Smooth muscle cell (in vitro differentiated cells): ENCODE data around the gene CHURC1. TPM values are rescaled to one million over a fixed set of nuclear protein-coding genes. Genes with fewer than 3 reads are reported as not detected.

Source experiments
- DNase-seq: peaks from one replicate; lab custom pipeline; 2025; ENCODE audit not compliant: unreplicated experiment; lab: John Stamatoyannopoulos, UW
- H2AFZ ChIP-seq: fragments of 200-600 bp; sonication (generic); 2 replicates; pipeline ENCODE4 v1.6.0; 2016; ENCODE audit warnings: antibody characterized with exemption, low read depth, mild to moderate bottlenecking
- H3F3A ChIP-seq: fragments of 200-600 bp; sonication (generic); 2 replicates; pipeline ENCODE4 v1.6.0; 2017; ENCODE audit warnings: antibody characterized with exemption, low read depth
- H3K27ac ChIP-seq: fragments of 200-600 bp; sonication (generic); 2 replicates; pipeline ENCODE4 v1.5.1; 2016; ENCODE audit warnings: low read depth, mild to moderate bottlenecking
- H3K27me3 ChIP-seq: fragments of 200-600 bp; sonication (generic); 2 replicates; pipeline ENCODE4 v1.6.1; 2016; ENCODE audit warnings: low read depth, mild to moderate bottlenecking
- H3K36me3 ChIP-seq: fragments of 200-600 bp; sonication (generic); 2 replicates; pipeline ENCODE4 v1.5.1; 2016; ENCODE audit warnings: low read depth
- H3K4me1 ChIP-seq: fragments of 200-600 bp; sonication (generic); 2 replicates; pipeline ENCODE4 v1.5.1; 2016; ENCODE audit warnings: low read depth
- H3K4me2 ChIP-seq: fragments of 200-600 bp; sonication (generic); 2 replicates; pipeline ENCODE4 v1.6.0; 2016; ENCODE audit warnings: mild to moderate bottlenecking
- H3K4me3 ChIP-seq: fragments of 200-600 bp; sonication (generic); 2 replicates; pipeline ENCODE4 v1.5.1; 2016; ENCODE audit warnings: mild to moderate bottlenecking
- H3K79me2 ChIP-seq: fragments of 200-600 bp; sonication (generic); 2 replicates; pipeline ENCODE4 v1.6.0; 2016; ENCODE audit warnings: low read depth, mild to moderate bottlenecking
- H3K9ac ChIP-seq: fragments of 200-600 bp; sonication (generic); 2 replicates; pipeline ENCODE4 v1.6.0; 2016; ENCODE audit warnings: low read depth
- H3K9me3 ChIP-seq: fragments of 200-600 bp; sonication (generic); replicated peaks from 2 replicates; pipeline ENCODE4 v1.5.1; 2016; ENCODE audit warnings: low read depth
- H4K20me1 ChIP-seq: fragments of 200-600 bp; sonication (generic); 2 replicates; pipeline ENCODE4 v1.6.0; 2016; ENCODE audit warnings: low read depth
- WGBS: methylation state at CpG from one replicate; pipeline ENCODE4 v1.1.7; 2016; ENCODE audit warnings: low lambda C conversion rate; 5-methylcytosine and 5-hydroxymethylcytosine counted together
- polyA plus RNA-seq: library from polyadenylated mRNA; unstranded; fragments of >200 nt; fragmentation: Nextera tagmentation; extraction: Ambion mirVana; gene quantifications from 2 replicates; pipeline ENCODE4 v1.2.1, GENCODE V29; 2016
- total RNA-seq: library from RNA; depleted of rRNA; stranded (reverse); fragments of >200 nt; gene quantifications from 2 replicates; pipeline ENCODE4 v1.2.3, GENCODE V29; 2014
- TF ChIP-seq, protein P1 (sequence below): fragments of 200-600 bp; sonication (generic); IDR thresholded peaks from 2 replicates; pipeline ENCODE4 v1.5.1; 2017; ENCODE audit warnings: borderline replicate concordance, mild to moderate bottlenecking, antibody characterized with exemption; ENCODE audit not compliant: insufficient read depth, poor library complexity, severe bottlenecking

The CHURC1 gene
- total and polyA plus RNA-seq, 2 experiments from 2014 or later = 48.8 to 102 TPM

DNA sequence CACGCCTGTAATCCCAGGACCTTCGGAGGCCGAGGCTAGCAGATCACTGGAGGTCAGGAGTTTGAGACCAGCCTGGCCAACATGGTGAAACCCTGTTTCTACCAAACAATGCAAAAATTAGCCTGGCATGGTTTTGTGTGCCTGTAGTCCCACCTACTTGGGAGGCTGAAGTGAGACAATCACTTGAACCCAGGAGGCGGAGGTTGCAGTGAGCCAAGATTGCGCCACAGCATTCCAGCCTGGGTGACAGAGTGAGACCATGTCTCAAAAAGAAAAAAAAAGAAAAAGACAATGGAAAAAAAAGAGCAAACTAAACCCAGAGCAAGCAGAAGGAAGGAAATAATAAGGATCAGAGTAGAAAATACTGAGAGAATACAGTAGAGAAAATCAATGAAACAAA, 5.4 kb downstream of the CHURC1 start:
- 92% methylated on average over 5 of the region's 5 CpGs for WGBS

DNA sequence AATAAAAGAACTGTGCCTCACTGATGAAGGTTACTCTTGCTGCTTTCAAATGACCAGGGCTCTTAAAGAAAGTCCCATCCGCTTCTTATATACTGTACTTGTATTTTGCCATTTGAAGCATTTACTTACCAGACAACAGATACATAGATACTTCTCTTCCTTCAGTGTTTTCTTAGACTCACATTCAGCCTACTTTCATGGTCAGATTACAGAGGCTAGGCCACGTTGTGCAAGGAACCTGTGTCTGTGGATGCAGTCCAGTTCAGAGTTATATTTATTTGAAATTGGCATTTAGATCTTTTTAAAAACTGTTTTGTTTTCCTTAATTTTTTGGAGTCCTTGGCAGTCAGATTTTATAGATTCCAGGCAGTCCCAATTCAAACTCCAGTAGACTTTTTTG, 6.2 kb downstream of the CHURC1 start:
- Histone ChIP-seq H3K36me3 (peaks cover 6% of the 10 kb centered on the region), H3K4me1 (peaks cover 4% of the 10 kb centered on the region), H4K20me1 (peaks cover 29% of the 10 kb centered on the region), H3K27me3 (no peaks in the 10 kb centered on the region), H3K4me3 (no peak overlapping the region), H3K9ac (no peak overlapping the region), H3F3A (no peaks in the 10 kb centered on the region), H2AFZ (no peak overlapping the region), H3K27ac (no peak overlapping the region), H3K79me2 (peaks cover 51% of the 10 kb centered on the region), H3K4me2 (no peak overlapping the region), H3K9me3 (no peaks in the 10 kb centered on the region)
- WGBS = 97% methylated on average over 2 of the region's 2 CpGs
- TF ChIP-seq, protein P1, sequence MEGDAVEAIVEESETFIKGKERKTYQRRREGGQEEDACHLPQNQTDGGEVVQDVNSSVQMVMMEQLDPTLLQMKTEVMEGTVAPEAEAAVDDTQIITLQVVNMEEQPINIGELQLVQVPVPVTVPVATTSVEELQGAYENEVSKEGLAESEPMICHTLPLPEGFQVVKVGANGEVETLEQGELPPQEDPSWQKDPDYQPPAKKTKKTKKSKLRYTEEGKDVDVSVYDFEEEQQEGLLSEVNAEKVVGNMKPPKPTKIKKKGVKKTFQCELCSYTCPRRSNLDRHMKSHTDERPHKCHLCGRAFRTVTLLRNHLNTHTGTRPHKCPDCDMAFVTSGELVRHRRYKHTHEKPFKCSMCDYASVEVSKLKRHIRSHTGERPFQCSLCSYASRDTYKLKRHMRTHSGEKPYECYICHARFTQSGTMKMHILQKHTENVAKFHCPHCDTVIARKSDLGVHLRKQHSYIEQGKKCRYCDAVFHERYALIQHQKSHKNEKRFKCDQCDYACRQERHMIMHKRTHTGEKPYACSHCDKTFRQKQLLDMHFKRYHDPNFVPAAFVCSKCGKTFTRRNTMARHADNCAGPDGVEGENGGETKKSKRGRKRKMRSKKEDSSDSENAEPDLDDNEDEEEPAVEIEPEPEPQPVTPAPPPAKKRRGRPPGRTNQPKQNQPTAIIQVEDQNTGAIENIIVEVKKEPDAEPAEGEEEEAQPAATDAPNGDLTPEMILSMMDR = no peak
- no peak for DNase-seq

More for the DNA sequence above, 5.4 kb downstream of the CHURC1 start:
- peaks cover 1% of the 10 kb centered on the region for H3K36me3 ChIP-seq
- no peaks in the 10 kb centered on the region for H3K9me3 ChIP-seq
- H3K79me2 ChIP-seq = peaks cover 56% of the 10 kb centered on the region
- no peak overlapping the region for H3K27ac ChIP-seq
- no peak overlapping the region for H2AFZ ChIP-seq
- H3K4me1 ChIP-seq = peaks cover 10% of the 10 kb centered on the region
- DNase-seq = no peak
- no peak overlapping the region for H3K9ac ChIP-seq
- no peak overlapping the region for H3K4me2 ChIP-seq
- H3K27me3 ChIP-seq = no peaks in the 10 kb centered on the region
- no peaks in the 10 kb centered on the region for H3F3A ChIP-seq
- TF ChIP-seq, protein P1 = no peak
- peaks cover 22% of the 10 kb centered on the region for H4K20me1 ChIP-seq
- no peak overlapping the region for H3K4me3 ChIP-seq

DNA sequence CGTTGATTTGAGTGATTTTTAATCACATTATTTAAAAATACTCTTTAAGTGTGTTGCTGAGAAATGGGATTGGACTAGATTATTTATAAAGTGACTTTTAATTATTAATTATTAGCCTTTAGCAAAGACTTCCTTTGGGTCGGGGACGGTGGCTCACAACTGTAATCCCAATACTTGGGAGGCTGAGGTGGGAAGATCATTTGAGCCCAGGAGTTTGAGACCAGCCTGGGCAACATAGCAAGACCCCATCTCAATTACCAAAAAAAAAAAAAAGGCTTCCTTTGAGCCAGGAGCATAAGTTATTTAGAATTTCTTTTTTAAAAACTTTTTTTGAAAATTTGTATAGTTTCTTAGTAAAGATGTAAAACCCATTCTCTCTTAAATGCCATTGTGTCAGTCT, 8.8 kb downstream of the CHURC1 start:
- H3K4me3 ChIP-seq = no peak overlapping the region
- H3K9ac ChIP-seq = no peak overlapping the region
- TF ChIP-seq, protein P1 = no peak
- no peak overlapping the region for H3K4me2 ChIP-seq
- no peaks in the 10 kb centered on the region for H3K27me3 ChIP-seq
- no peak for DNase-seq
- no peaks in the 10 kb centered on the region for H3K9me3 ChIP-seq
- H4K20me1 ChIP-seq = peaks cover 43% of the 10 kb centered on the region
- no peaks in the 10 kb centered on the region for H3F3A ChIP-seq
- H3K4me1 ChIP-seq = peaks cover 1% of the 10 kb centered on the region
- H3K79me2 ChIP-seq = peaks cover 25% of the 10 kb centered on the region
- 100% methylated on average over 3 of the region's 3 CpGs for WGBS
- no peak overlapping the region for H2AFZ ChIP-seq
- no peak overlapping the region for H3K27ac ChIP-seq
- H3K36me3 ChIP-seq = peaks cover 16% of the 10 kb centered on the region

DNA sequence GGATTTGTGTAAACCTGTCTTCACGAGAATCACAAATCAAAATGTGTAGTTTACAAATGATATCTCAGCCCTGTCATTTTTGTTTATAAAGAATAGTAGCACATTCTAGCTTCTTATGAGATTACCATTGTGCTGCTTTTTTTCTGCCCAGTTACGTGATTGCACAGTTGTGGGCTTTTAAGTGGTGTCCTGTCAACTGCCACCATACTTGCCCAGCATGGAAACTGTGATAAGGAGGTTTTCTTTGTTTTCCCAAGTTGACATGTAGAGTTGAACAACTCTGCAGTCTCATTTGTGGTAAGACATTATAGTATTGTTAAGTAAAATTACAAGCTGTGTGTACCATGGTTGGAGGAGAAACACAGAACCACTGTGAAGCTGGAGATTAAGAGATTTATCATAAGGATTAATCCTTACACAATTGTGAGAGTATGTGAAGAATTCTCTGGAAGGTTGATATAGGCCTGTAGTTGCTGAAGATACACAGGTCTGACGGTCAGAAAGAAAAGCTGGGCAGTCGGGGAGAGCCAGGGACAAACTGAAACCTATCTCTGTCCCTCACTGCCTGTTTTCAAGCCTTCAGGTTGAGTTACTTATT, 12.2 kb downstream of the CHURC1 start:
- WGBS = 83% methylated on average over 4 of the region's 4 CpGs

More for the DNA sequence above, 12.2 kb downstream of the CHURC1 start:
- Histone ChIP-seq H3K27me3 (no peaks in the 10 kb centered on the region), H3K9ac (no peak overlapping the region), H3K9me3 (no peaks in the 10 kb centered on the region), H3K4me3 (no peak overlapping the region), H3K4me1 (no peaks in the 10 kb centered on the region), H4K20me1 (peaks cover 57% of the 10 kb centered on the region), H3K27ac (no peak overlapping the region), H3F3A (no peaks in the 10 kb centered on the region), H3K79me2 (peaks cover 10% of the 10 kb centered on the region), H3K36me3 (peaks cover 16% of the 10 kb centered on the region), H3K4me2 (no peak overlapping the region), H2AFZ (no peak overlapping the region)
- TF ChIP-seq, protein P1 = no peak
- DNase-seq = no peak
